Measurements from ENCODE around the gene ETFBKMT.
A peak's percentile ranks its signal among the peaks of the same experiment; 100 is the strongest.
"Not testable (repeated sequence)": the region's sequence is repeated elsewhere in the genome, so short reads cannot be mapped to it uniquely, and the experiment has no call there.

The ETFBKMT gene

DNA sequence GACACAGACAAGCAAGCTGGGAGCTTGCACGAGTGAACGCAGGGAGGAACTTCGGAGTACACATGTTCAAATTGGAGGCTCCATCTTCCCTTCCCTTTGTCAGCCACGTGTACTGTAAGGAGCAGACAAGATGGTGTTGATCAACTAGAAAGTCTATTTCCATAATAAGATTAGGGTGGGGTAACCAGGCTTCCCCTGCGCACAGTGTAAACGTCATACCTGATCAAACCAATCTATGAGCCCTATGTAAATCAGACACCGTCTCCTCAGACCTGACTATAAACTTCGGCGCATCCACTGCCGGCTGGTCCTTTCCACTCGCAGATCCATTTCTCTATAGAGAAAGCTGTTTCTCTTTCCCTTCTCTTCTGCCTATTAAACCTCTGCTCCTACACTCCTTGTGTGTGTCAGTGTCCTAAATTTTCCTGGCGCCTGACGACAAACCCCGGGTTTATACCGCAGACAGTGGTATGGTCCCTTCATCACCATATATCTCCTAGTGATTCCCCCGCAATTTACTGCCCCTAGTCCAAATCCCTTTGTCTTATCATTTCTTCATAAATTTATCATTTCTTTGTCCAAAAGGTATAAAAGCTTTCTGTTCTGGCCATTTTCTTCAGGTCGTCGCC lies 7.5 kb upstream of the ETFBKMT start:
- DNase-seq (ENCODE audit: extremely low spot score, insufficient read length, low read depth) (no peak), FAIRE-seq (no peak)

DNA sequence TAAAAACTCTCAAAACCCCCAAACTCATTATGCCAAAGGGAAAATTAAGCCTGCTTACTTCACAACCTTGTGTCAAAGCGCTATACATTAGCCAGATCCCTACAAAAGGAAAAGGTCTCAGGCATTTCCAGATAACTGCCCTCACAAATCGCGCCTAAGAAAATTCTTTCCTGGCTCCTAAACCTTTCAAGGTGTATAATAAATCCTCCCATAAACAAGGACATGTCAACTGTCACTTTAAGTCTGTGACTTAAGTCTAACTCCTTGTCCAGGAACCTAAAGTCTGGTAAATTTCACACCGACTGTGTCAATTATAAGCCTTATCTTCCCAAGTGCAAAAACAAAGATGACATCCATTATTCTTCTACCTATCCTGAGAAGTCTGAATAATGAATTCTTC lies 4.3 kb upstream of the ETFBKMT start:
- DNase-seq (ENCODE audit: extremely low spot score, insufficient read length, low read depth) = no peak
- FAIRE-seq = no peak

DNA sequence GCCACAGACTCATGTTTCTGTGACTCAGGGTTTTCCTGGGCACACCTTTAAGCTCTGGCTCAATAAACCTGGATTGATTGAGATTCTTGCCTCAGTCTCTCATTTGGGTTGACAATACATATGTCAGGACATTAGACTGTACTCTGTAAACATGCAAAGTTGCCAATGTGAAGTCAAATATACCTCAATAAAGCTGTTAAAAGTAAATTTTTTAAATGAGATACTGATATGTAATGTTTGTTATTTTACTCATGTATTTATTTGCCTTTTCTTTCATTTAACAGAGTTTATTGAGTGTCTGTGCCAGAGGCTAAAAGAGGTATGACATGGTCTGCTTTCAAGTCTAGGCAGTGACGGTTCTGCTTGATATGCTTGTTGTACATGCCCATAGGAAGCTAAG lies 3.7 kb upstream of the ETFBKMT start:
- FAIRE-seq = no peak

DNA sequence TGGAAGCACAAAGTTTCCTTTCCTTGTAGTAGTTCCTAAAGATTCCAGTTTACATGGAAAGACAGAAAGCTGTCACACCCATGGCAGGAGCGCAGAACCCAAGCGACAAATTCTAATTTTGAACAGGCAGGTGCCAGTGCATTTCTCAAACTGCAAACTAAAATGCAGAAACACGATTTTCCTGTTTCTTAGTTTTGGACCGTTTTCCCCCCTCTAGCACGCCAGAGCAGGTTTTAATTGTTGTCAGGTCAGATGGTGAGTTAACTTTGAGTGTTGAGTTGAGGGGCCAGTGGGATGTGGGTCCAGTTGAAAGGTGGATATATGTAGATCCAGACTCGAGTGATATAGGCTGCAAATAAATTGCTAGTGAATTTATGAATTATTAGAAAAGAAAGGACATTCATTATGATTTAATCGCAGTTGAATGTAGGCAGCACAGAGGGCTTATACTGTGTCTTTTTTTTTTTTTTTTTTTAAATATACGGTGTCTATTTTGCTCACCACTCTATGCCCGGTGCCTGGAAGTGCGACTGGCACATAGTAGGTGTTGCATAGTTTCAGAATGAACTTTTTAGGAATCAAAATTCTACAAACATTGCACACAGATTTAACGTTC lies 909 bp upstream of the ETFBKMT start:
- no peak for FAIRE-seq
- DNase-seq (ENCODE audit: extremely low spot score, insufficient read length, low read depth) = no peak

More for the DNA sequence above, 3.7 kb upstream of the ETFBKMT start:
- DNase-seq (ENCODE audit: extremely low spot score, insufficient read length, low read depth) = no peak

DNA sequence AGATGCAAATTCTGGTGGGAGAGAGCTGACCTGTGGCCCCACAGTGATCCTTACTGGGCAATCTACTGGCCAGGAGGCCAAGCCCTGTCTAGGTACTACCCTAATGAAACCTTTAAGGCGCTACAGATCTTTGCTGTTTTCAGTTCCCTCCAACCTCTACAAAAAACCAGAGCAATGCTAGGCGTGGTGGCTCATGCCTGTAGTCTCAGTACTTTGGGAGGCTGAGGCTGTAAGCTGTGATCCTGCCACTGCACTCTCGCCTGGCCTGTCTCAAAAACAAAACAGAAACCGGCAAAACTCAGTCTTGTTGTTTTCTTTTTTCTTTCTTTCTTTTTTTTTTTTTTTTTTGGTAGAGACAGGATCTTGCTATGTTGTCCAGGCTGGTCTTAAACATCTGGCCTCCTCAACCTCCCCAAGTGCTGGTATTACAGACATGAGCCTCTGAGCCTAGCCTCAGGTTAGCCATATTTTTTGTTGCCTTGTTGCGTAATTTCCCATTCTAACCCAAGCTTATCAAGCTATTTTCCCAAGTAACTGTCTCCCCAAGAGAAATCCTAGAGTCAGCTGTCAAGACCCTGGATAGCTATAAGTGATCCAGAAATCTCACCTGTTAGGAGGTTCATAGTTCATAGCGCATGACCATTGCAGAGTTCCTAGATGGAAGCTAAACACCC lies 2.8 kb downstream of the ETFBKMT start:
- no peak for DNase-seq (ENCODE audit: extremely low spot score, insufficient read length, low read depth)
- peak; percentile 9 for FAIRE-seq

DNA sequence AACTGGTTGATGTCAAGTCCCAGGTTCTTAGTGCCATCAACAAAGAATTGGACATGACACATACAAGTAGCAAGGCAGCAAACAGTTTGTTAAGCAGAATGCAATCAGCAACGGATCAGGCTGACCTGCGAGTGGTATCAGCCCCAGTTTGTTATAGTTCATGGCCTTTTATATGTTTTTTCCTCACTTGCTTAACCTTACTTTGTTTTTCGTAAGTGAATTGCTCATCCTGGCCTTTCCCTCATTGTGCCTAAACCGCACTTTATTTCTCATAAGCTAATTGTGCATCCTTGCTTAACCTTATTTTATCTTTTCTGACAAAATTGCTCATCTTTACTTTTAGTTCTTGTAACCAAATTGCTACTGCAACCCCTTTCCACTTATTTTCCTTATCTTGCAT lies 4.1 kb downstream of the ETFBKMT start:
- FAIRE-seq (no peak), DNase-seq (ENCODE audit: extremely low spot score, insufficient read length, low read depth) (no peak)

DNA sequence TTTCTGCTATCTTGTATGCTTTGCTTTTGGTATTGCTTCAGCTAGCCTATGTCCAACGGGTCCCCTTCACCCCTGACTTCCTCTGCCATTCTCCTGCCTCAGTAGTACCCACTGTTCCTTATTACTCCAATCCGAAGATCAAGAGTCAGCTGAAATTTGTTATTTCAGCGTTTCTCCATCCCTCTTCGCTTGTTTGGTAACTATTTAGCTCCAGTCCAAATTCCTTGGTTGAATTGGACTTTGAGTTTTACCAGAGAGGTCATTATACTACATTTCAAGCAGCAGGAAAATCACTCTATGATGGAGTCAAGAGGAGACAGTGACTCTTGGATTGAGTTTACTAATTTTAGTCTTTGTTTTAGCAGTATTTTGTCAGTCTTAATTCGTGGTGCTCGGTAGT lies 4.5 kb downstream of the ETFBKMT start:
- DNase-seq (ENCODE audit: extremely low spot score, insufficient read length, low read depth) = no peak
- no peak for FAIRE-seq

DNA sequence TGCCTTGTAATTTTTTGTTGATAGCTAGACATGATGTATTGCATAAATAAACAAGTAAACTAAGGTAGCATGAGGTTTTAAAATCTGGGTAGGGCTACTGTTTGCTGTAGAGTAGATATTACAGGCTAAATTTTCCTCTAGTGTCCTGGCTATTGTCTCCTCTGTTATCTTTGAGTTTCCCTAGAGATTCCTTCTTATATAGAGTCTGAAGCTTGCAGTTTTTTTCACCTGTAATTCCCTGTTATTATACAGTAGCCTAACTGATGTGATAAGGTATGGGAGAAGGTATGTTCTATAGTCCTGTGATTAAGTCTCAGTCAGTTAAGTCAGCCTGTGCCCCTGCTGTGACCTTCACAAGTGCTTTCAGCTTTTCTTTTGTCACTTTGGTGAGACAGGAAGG lies 9.5 kb downstream of the ETFBKMT start:
- DNase-seq (ENCODE audit: extremely low spot score, insufficient read length, low read depth) (no peak), FAIRE-seq (no peak)

DNA sequence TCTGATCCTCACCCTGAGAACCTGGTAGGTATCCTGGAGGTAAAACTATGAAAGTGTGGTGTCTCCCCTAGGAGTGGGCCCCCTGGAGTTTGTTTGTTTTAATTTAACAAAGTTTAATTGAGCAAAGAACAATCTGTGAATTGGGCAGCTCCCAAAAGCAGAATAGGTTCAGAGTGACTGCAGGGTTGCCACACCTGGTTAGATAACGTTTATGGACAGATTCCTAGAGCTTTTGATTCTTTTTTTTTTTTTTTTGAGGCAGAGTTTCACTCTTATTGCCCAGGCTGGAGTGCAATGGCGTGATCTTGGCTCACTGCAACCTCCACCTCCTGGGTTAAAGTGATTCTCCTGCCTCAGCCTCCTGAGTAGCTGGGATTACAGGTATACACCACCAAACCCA lies 10.1 kb downstream of the ETFBKMT start:
- not testable (repeated sequence) for DNase-seq (ENCODE audit: extremely low spot score, insufficient read length, low read depth); FAIRE-seq

DNA sequence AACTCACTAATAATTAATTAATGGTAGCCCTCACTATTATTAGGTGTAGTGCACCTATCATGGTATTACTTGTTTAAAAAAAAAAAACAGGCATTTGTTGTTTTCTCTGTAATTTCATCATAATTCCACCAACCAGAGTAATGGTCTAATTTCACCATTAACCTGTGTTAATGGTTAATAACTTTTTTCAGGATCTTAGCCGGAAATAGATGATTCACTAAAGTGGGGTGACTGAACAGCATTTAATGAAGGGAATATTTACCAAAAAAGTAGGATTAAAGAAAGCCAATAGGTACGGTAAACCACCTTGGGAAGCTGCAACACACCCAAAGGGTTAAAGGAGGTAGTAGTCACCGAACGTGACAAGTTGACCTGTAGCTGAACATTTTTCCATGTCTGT lies 13.0 kb downstream of the ETFBKMT start:
- DNase-seq (ENCODE audit: extremely low spot score, insufficient read length, low read depth) = no peak
- FAIRE-seq = no peak

DNA sequence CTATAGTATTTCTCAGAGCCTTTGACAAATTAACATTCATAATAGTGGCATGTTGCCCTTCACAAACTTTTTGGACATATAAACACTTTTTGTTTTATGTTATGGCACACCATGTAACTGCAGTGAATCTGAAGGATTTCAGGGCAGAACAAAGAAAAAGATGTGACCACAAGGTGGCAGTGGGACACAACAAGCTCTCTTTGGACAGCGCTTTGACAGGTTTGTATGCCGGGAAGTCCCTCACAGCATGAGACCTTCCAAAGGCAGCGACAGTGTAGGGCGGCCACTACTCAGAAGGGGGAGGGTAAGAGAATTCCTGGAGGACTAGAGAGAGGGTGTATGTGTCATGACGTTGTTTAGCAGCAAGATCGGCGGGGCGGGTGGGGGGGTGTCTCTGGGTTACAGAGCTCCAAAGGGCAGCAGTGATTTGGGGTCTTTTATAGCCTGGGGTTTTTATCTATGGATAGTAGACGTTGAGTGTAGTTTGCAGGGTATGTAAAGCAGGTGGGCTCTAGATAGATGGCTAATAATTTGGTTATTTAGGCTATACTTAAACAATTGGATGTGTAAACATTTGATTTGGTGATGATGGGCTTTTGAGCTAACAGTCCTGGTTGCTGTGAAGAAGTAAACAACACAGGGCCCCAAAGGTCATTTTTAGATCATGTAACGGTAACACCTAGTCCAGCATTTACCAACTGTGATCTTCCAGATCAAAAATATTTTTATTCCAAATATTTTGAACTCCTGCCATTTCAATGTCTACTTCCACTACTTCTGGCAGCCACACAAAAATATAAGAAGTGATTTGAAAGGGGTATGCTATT lies 22.9 kb downstream of the ETFBKMT start:
- peak; percentile 70 for DNase-seq (ENCODE audit: extremely low spot score, insufficient read length, low read depth)
- peak; percentile 97 for FAIRE-seq

DNA sequence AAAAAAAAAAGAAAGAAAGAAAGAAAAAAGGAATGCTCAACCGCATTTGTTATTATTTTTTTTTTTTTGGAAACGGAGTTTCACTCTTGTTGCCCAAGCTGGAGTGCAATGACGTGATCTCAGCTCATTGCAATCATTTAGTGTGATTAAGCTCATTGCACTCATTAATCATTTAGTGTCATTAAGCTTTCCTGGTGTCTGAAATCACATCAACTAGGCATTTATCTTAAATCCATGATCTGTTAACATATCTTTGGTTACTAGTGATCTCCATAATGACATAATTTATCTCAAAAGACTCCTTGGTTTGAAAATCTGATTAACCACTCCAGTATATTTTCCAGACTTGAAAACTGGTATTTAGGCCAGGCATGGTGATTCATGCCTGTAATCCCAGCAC lies 26.3 kb downstream of the ETFBKMT start:
- DNase-seq (ENCODE audit: extremely low spot score, insufficient read length, low read depth) = no peak
- no peak for FAIRE-seq

DNA sequence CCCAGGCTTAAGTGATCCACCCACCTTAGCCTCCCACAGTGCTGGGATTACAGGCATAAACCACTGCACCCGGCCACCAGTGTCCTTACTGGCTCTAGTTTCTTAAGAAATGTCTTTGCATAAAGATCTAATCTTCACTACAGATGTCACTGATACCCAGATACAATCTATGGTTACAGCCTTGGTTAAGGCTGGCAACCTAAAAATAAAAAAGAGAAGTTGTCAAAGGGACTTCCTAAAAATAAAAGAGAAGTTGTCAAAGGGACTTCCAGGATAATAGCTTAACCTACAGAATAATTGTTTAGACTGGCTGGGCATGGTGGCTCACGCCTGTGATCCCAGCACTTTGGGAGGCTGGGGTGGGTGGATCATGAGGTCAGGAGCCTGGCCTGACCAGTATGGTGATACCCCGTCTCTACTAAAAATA lies 27.6 kb downstream of the ETFBKMT start:
- FAIRE-seq (no peak), DNase-seq (ENCODE audit: extremely low spot score, insufficient read length, low read depth) (no peak)

DNA sequence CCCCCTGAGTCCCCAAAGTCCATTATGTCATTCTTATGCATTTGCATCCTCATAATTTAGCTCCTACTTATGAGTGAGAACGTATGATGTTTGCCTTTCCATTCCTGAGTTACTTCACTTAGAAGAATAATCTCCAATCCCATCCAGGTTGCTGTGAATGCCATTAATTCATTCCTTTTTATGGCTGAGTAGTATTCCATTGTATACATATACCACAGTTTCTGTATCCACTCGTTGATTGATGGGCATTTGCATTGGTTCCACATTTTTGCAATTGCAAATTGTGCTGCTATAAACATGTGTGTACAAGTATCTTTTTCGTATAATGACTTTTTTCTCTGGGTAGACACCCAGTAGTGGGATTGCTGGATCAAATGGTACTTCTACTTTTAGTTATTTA lies 30.4 kb downstream of the ETFBKMT start:
- FAIRE-seq = not testable (repeated sequence)

DNA sequence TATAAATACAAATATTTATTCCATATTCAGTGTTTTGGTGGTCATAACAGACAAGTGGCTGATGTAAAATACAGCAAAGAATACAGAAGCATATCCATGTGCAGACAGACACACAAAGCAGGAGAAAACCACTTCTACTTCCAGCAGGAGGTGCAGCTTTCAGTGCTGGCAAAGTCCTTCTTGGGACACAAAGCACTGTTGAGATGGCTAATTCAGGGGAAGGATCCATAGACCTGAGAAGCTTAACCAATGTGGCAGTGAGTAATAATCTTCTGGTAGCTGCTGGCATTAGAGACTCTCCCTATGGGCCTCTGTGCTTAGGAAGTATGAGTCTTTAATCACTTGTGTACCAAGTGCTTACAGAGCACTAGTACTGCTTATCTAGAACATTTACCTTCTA lies 42.6 kb downstream of the ETFBKMT start:
- no peak for FAIRE-seq
- DNase-seq (ENCODE audit: extremely low spot score, insufficient read length, low read depth) = no peak

More for the DNA sequence above, 30.4 kb downstream of the ETFBKMT start:
- DNase-seq (ENCODE audit: extremely low spot score, insufficient read length, low read depth) = not testable (repeated sequence)

DNA sequence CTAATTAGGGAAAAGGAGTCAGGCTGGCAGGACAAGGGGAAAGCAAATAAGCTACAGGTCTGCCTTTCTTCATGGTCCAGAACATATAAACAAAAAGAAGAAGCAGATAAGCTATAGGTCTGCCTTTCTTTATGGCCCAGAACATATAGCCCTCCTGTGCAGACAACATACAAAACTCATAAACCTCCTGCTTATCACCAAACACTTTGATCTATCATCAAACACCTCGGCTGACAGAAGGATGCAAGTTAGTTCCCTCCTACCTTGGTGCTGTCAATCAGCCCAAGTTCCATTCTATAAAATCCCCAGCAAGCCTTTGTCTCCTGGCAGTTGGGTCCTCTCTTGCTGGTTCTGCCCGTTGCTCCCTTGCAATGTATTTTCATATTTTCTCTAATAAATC lies 46.1 kb downstream of the ETFBKMT start:
- DNase-seq (ENCODE audit: extremely low spot score, insufficient read length, low read depth) (no peak), FAIRE-seq (no peak)

DNA sequence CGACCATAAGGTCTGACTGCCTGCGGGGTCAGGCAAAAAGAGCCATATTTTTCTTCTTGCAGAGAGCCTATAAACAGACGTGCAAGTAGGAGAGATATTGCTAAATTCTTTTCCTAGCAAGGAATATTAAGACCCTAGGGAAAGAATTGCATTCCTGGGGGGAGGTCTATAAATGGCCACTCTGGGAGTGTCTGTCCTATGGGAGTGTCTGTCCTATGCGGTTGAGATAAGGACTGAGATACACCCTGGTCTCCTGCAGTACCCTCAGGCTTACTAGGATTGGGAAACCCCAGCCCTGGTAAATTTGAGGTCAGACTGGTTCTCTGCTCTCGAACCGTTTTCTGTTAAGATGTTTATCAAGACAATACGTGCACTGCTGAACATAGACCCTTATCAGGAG lies 48.6 kb downstream of the ETFBKMT start:
- not testable (repeated sequence) for DNase-seq (ENCODE audit: extremely low spot score, insufficient read length, low read depth); FAIRE-seq

DNA sequence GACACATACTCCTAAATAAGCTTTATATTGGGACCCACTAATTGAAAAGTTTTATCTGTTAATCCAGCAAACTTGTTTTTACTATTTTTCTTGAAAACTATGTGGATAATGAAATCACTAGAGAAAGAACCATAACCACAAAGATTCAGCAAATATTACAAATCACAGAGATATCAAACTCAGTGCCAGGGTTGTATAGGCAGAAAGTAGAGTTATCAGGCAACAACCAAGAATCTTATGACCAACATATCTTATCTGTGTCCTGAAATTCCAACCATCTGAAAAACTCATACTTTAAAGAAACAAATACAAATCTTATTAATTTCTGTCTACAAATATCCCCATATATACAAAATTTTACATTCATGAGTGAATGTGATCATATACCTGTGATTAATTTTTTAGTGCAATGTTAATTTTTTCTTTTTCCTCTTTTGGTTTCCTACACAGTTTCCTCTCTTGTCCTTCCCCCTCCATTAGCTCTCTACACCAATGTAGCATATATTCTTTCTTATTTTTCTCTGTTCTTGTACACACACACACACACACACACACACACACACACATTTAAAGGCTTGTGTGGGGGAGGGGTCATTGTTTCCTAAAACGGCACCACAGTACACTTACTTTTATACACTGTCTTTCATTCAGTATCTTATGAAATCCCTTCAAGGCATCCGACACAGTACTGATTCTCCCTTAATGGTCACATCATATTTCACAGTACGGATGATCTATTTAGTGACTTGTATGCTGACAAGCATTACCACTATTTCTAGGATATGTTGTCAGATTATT lies 50.7 kb downstream of the ETFBKMT start:
- FAIRE-seq (no peak), DNase-seq (ENCODE audit: extremely low spot score, insufficient read length, low read depth) (no peak)

DNA sequence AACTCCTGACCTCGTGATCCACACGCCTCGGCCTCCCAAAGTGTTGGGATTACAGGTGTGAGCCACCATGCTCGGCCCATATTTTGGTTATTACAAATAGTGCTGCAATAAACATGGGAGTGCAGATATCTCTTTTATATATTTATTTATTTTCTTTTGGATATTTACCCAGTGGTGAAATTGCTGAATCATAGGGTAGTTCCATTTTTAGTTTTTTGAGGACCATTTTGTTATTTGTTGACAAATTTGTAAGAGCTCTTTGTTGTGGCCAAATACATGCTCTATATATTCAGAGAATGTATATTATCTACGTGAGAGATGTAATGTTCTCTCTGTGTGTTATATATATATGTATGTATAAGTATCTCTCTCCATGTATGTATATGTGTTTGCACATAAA lies 53.4 kb downstream of the ETFBKMT start:
- DNase-seq (ENCODE audit: extremely low spot score, insufficient read length, low read depth) = no peak
- no peak for FAIRE-seq

Measured in GM18507 (cell line).